PFSK-1 (cell line): ENCODE measurements around the gene ZNF385C.

Experiments used
- FOXP2 ChIP-seq: optimal IDR thresholded peaks from 2 replicates; pipeline ENCODE3; 2011; ENCODE audit warnings: borderline replicate concordance, control low read depth, inconsistent platforms; ENCODE audit not compliant: insufficient read depth; ENCODE audit errors: extremely low read length, extremely low read depth
- POLR2AphosphoS5 ChIP-seq: IDR thresholded peaks from 2 replicates; pipeline ENCODE4 v1.6.1; 2012; ENCODE audit warnings: low read depth, mild to moderate bottlenecking, control low read depth, low read length, moderate library complexity
- SIN3A ChIP-seq: IDR thresholded peaks from 2 replicates; pipeline ENCODE4 v1.6.1; 2012; ENCODE audit warnings: mild to moderate bottlenecking, low read length, moderate library complexity, borderline replicate concordance; ENCODE audit not compliant: insufficient read depth
- TAF1 ChIP-seq: IDR thresholded peaks from 2 replicates; pipeline ENCODE4 v1.6.1; 2012; ENCODE audit warnings: low read length, control low read depth, borderline replicate concordance; ENCODE audit not compliant: insufficient read depth
- TF ChIP-seq, protein P1 (sequence below), 2 experiments: IDR thresholded peaks; 2 replicates each; pipeline versions ENCODE4 v1.6.1 to v1.8.0; 2011 to 2012; ENCODE audit warnings: low read depth in 2 of 2, low read length in 2 of 2, control low read depth in 1 of 2, inconsistent platforms in 1 of 2, mild to moderate bottlenecking in 1 of 2, moderate library complexity in 1 of 2; ENCODE audit not compliant: insufficient read depth in 1 of 2

Gene ZNF385C

DNA sequence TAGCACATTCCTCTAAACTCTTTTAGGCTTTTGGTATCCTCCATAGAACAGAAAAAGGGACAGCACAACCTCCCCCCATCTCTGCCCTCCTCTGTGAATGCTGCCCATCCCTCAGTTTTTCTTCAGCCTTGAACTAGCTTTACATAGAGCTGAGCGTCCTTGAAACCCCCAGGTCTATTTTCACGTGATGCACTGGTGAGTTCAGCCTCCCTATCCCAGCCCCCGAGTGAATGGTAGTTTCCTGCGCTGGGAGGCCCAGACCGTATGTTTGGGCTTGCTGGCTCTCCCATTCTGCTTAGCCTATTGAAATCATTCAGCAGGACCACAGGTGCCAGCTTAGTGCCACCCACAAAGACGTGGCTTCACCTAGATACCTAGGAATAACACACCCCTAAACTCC is 22.5 kb downstream of the ZNF385C start:
- TF ChIP-seq POLR2AphosphoS5: no peak
- TF ChIP-seq, protein P1, sequence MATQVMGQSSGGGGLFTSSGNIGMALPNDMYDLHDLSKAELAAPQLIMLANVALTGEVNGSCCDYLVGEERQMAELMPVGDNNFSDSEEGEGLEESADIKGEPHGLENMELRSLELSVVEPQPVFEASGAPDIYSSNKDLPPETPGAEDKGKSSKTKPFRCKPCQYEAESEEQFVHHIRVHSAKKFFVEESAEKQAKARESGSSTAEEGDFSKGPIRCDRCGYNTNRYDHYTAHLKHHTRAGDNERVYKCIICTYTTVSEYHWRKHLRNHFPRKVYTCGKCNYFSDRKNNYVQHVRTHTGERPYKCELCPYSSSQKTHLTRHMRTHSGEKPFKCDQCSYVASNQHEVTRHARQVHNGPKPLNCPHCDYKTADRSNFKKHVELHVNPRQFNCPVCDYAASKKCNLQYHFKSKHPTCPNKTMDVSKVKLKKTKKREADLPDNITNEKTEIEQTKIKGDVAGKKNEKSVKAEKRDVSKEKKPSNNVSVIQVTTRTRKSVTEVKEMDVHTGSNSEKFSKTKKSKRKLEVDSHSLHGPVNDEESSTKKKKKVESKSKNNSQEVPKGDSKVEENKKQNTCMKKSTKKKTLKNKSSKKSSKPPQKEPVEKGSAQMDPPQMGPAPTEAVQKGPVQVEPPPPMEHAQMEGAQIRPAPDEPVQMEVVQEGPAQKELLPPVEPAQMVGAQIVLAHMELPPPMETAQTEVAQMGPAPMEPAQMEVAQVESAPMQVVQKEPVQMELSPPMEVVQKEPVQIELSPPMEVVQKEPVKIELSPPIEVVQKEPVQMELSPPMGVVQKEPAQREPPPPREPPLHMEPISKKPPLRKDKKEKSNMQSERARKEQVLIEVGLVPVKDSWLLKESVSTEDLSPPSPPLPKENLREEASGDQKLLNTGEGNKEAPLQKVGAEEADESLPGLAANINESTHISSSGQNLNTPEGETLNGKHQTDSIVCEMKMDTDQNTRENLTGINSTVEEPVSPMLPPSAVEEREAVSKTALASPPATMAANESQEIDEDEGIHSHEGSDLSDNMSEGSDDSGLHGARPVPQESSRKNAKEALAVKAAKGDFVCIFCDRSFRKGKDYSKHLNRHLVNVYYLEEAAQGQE (IDR thresholded peaks at IDR 0.05; ENCODE audit: insufficient read depth in 1 of 2, low read depth in 2 of 2, low read length in 2 of 2): no peak
- TF ChIP-seq FOXP2: no peak
- TF ChIP-seq SIN3A: no peak
- no peak for TF ChIP-seq TAF1

GRCh38 chr17:42072323-42073187 is 25.7 kb downstream of the ZNF385C start:
- TF ChIP-seq POLR2AphosphoS5 (no peak), FOXP2 (no peak), SIN3A (no peak), TAF1 (no peak)

DNA sequence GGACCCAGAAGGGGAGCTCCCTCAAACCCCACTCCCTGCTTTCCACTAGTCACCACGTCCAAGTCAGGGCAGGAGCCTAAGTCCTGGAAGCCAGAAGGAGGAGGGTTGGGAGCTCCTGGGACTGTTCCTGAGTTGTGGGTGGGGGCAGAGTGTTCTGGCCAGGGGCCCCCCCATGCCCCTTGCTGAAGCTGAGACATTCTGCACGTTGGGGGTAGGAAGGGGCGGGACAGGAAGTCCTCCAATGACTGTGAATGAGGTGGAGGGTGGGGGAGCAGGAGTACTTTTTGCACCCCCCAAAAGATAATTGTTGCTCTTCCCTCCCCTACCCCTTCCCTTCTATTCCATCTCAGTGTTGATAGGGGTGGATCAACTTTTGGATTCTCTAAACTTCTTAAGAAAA is 26.5 kb downstream of the ZNF385C start:
- no peak for TF ChIP-seq TAF1
- no peak for TF ChIP-seq POLR2AphosphoS5

DNA sequence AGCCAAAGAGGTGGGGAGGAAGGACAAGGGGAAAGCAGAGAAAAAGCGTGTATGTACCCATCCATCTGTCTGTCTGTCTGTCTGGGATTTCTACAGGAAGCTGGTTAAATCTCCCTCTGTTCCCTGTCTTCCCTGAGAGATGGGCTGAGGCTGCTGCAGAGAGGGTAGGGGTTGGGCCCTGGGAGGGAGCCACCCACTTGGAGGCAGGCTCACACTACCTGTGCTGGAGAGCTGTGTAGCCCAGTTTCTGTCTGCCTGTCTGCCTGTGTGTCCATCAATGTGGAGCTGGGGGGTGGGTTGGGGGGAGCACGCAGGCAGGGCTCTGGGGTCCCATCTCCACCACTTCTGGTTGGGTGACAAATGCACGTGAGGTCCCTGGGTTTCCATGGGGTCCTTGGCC is 29.3 kb downstream of the ZNF385C start:
- TF ChIP-seq TAF1 (no peak), POLR2AphosphoS5 (no peak), SIN3A (no peak), FOXP2 (no peak)
- TF ChIP-seq, protein P1 (IDR thresholded peaks at IDR 0.05; ENCODE audit: insufficient read depth in 1 of 2, low read depth in 2 of 2, low read length in 2 of 2): no peak

DNA sequence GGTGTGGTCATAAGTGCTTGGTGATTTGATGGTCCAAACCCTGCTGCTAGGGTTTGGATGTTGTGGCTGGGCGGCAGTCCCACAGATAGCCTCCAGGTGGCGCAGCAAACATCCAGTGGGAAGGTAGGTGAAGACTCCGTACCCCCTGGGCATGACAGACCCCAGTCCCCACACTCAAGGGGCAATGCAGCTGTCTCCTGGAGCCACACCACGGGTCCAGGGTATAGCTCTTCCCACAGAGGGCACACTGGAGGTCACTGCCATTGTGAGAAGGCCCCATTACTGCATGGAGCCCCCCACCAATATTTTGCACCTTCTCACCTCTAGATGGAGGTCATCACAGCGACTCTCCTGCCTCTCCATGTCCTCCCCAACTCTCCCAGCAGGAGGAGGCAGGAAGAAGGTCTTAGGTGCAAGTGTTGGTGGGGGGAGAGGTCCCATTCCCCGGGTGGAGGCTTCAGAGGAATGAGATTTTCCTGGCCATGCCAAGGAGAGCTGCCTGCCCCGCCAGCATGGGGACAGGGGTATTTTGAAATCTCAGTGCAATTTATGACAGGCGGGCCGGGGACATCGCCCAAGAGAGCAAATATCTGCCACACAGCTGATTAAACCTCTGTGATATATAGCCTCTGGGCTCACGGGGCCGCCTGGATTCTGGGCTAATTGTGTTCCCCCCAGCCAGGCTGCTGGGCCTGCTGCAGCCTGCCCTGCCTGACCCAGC is 30.7 kb downstream of the ZNF385C start:
- no peak for TF ChIP-seq TAF1
- TF ChIP-seq SIN3A: no peak
- TF ChIP-seq POLR2AphosphoS5: no peak
- TF ChIP-seq, protein P1 (IDR thresholded peaks at IDR 0.05; ENCODE audit: insufficient read depth in 1 of 2, low read depth in 2 of 2, low read length in 2 of 2): no peak
- TF ChIP-seq FOXP2: no peak

- TF ChIP-seq TAF1 (no peak), SIN3A (no peak), POLR2AphosphoS5 (no peak), FOXP2 (no peak)
- TF ChIP-seq, protein P1 (IDR thresholded peaks at IDR 0.05; ENCODE audit: insufficient read depth in 1 of 2, low read depth in 2 of 2, low read length in 2 of 2): no peak
These were observed 33.1 kb downstream of the ZNF385C start for GRCh38 chr17:42065201-42065600.
